ENCODE measurements around the gene UST.

UST gene

DNA sequence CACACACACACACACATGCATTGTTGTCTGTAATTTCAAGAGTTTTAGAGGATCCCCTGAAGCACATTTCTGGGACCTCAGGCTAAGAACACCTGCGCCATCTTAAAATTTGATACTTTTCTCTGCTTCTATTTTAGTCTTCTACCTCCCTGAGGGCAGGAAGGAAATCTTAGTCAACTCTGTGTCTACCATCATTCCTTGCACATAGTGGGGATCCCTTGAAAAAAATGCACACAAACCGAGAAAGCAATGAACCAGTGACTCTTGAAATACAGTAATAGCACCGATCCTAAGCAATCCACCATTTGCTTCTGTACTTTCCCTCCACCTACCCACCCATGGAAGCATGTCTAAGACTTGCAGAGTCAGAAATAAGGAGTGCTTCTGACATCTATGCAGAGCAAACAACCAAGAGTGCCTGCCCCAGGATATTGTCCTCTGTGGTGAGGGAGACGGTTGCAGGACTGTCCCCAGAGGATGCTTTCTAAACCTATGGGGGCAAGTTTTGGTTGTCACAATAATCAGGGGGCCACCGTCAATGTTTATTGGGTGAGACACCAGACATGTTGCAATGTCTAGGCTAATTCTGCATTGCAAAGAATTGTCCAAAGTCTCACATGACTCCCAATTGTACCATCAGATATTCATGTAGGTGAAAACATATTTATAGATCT is 362.7 kb downstream of the UST start:
- no peak for FAIRE-seq

DNA sequence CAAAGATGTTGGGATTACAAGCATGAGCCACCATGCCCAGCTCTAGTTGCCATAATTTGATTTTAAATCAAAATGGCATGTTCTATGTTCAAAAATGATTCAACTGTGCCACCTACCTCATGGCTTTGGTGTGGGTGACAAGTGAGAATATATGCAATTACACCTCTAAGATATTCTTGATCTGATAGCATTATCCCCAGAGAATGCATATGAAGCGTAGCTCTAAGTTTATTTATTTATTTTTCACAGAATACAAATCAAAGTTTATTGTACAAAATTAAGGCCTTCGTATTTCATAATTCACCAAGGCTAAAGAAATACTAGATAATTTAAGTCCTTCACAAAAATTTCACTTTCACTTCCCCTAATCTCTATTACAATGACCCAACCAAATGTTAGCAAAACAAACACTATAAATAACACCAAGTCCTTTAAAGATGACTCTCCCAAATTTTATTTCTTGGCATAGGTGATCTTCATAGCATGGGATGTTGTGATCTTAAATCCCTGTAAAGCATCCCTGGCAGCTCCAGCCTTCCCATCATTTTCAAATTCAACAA is 364.8 kb downstream of the UST start:
- no peak for DNase-seq (ENCODE audit: low spot score)
- no peak for FAIRE-seq

More for the DNA sequence above, 362.7 kb downstream of the UST start:
- no peak for DNase-seq (ENCODE audit: low spot score)

DNA sequence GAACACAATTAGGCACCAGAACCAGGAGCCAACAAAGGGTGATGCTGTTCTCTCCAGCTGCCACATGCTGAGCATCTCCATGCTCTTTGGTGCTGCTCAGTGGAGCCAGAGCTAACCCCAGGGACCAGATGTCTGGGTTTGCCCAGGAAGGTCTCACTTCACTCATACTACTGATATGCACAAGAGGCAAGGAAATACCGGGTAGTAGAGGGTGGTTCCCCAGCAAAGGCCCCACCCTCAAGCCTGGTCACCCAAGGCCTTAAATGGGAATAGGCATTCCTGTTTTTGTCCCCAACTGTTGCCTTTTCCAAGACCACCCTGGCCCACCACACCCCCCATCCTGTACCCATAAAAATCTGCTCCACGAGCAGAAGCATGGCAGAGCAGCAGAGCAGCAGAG is 366.1 kb downstream of the UST start:
- no peak for FAIRE-seq
- no peak for DNase-seq (ENCODE audit: low spot score)

DNA sequence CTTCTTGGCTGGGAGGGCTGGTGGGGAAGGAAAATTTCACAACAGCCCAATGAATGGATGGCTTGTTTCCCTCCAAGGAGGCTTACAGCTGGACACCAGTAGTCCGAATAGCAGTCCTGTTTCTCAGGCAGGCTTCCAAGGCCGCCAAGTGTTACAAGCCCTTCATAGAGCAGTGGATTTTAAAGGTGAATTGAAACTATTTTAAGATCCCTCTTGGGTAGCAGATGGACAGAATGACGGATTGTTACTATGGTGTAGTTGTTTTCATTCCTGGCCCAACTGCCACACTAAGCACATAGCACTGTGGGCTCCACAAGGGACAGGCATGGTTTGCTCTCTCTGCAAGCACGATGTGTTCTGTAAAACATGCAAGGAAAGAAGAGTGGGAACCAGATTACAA is 367.3 kb downstream of the UST start:
- no peak for FAIRE-seq
- DNase-seq (ENCODE audit: low spot score), result no peak

DNA sequence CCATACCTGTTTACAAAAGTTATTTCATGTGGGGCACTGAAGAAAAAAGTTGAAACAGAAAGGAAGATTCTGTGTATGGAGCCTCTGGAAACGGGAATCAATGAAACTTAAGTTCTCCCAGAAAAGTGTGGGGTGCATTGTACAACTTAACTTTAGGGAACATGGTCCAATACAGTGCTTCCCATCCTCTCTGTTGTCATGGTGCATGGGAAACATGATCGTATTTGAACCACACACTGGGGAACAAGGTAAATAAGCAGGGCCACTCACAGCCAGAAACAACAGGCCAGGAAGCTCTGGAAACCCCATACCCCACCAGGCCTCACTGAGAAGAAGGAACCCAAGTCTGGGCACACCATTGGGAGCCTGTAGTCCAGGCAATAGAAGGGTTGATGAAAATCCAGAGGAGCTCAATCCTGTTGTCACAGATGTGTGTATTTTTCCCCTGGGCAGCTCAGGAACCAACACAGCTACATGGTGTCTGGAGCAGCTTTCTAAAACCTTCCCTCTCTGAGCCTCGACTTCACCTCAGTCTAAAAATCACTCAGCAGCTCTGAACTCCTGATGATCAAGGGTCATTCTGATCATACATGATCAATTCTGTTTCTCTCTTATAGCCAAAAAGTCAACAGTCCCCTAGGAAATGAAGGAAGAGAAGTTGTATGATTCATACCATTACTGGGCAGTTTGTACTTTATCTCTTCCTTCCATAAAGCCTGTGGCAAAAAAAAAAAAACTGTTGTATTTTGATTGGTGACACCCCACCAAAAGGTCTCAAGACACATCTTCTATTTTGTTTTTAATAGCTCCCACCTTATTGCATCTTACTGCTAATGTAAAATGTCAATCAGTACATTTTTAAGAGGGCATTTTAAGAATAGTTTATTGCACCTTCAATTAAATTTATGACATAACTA is 372.2 kb downstream of the UST start:
- no peak for DNase-seq (ENCODE audit: low spot score)

DNA sequence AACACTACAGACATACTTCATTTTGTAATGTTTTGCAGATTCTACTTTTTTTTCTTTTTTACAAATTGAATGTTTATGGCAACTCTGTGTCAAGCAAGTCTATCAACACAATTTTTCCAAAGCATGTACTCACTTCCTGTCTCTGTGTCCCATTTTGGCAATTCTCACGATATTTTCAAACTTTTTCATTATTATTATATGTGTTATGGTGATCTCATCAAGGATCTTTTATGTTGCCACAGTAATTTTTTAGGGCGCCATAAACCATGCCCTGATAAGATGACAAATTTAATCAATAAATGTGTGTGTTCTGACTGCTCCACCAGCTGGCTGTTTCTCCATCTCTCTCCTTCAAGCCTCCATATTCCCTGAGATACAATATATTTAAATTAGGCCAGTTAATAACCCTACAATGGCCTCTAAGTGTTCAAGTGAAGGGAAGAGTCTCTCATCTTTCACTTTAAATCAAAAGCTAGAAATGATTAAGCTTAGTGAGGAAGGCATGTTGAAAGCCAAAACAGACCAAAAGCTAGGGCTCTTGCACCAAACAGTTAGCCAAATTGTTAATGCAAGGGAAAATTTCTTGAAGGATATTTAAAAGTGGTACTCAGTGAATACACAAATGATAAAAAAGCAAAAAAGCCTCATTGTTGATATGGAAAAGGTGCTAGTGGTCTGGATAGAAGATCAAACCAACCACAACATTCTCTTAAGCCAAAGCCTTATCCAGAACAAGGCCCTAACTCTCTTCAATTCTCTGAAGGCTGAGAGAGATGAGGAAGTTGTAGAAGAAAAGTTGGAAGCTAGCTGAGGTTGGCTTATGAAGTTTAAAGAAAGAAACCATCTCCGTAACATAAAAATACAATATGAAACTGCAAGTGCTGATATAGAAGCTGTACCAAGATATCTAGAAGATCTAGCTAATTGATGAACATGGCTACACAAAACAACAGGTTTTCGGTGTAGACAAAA is 376.3 kb downstream of the UST start:
- DNase-seq (ENCODE audit: low spot score), result no peak
- FAIRE-seq, result no peak

More for the DNA sequence above, 372.2 kb downstream of the UST start:
- no peak for FAIRE-seq

DNA sequence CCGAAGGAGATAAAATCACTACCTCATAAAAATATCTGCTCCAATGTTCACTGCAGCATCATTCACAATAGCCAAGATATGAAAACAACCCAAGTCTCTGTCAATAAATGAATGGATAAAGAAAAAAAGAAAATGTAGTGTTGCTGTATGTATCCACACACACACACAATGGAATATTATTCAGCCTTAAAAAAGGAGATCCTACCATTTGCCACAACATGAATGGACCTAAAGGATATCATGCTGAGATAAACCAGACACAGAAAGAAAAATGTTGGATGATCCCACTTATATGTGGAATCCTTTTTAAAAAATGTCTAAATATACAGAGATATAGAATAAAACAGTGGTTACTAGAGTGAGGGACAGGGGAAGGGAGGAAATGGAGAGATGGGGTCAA is 378.5 kb downstream of the UST start:
- FAIRE-seq, result no peak

More for the DNA sequence above, 378.5 kb downstream of the UST start:
- DNase-seq (ENCODE audit: low spot score), result no peak

Measured in urothelium cell line (cell line).